CD4-positive, alpha-beta T cell (primary cell): ENCODE data around the gene STX1B. TPM values are rescaled to one million over a fixed set of nuclear protein-coding genes. Genes with fewer than 3 reads are reported as not detected.
A peak's percentile ranks its signal among the peaks of the same experiment; 100 is the strongest.

Source experiments
- ATAC-seq: fragments of 200-7000 bp; cut with Tn5 transposase; one replicate; pipeline ENCODE4 v1.10.0; 2022; ENCODE audit warnings: mild to moderate bottlenecking; ENCODE audit not compliant: poor library complexity
- CTCF ChIA-PET: fragments of 350-600 bp; sonication (Branson Sonifier 250); formaldehyde crosslinking; loops from one replicate; lab custom pipeline; 2021; ENCODE audit warnings: antibody characterized with exemption, inconsistent platforms; lab: Charles Lee
- POLR2A ChIA-PET: fragments of 350-600 bp; sonication (Branson Sonifier 250); formaldehyde crosslinking; loops from one replicate; lab custom pipeline; 2021; ENCODE audit warnings: antibody characterized with exemption, inconsistent platforms; lab: Charles Lee
- DNase-seq, 14 experiments: peaks; one replicate each; pipeline ENCODE4 v3.0.0-alpha.2; 2013 to 2020; ENCODE audit warnings: mixed read lengths in 2 of 14
- H3K27ac ChIP-seq, 2 donors: one replicate each; pipeline versions ENCODE4 v1.5.1 to v1.7.0; 2013; ENCODE audit warnings: low read length in 2 of 2, low read depth in 1 of 2, mild to moderate bottlenecking in 1 of 2
- H3K27me3 ChIP-seq, 2 experiments: 1 replicate in 1 of 2; 2 replicates in 1 of 2; pipeline versions ENCODE4 v1.6.1 to v1.7.0; 2013; ENCODE audit warnings: low read length in 2 of 2, control low read depth in 1 of 2, mild to moderate bottlenecking in 1 of 2, moderate library complexity in 1 of 2; ENCODE audit not compliant: insufficient read depth in 2 of 2, control insufficient read depth in 1 of 2
- H3K36me3 ChIP-seq: one replicate; pipeline ENCODE4 v1.6.1; 2013; ENCODE audit warnings: low read length, control low read depth; ENCODE audit not compliant: insufficient read depth
- H3K4me1 ChIP-seq: one replicate; pipeline ENCODE4 v1.6.1; 2013; ENCODE audit warnings: low read length, control low read depth; ENCODE audit not compliant: insufficient read depth
- H3K4me3 ChIP-seq: one replicate; pipeline ENCODE4 v1.5.1; 2013; ENCODE audit warnings: mild to moderate bottlenecking, low read length, moderate library complexity
- H3K9me3 ChIP-seq, 2 experiments: 1 replicate in 1 of 2; 2 replicates in 1 of 2; pipeline versions ENCODE4 v1.6.1 to v1.7.0; 2013; ENCODE audit warnings: low read length in 2 of 2, mild to moderate bottlenecking in 2 of 2, control low read depth in 1 of 2, moderate library complexity in 1 of 2; ENCODE audit not compliant: control insufficient read depth in 1 of 2, insufficient read depth in 1 of 2
- H3K27ac Mint-ChIP-seq: one replicate; pipeline ENCODE4 v1.8.0; 2020; ENCODE audit warnings: mixed read lengths
- H3K27me3 Mint-ChIP-seq: one replicate; pipeline ENCODE4 v1.8.0; 2021; ENCODE audit warnings: mixed read lengths
- H3K36me3 Mint-ChIP-seq: one replicate; pipeline ENCODE4 v1.8.0; 2021; ENCODE audit warnings: low read depth, mixed read lengths
- H3K4me1 Mint-ChIP-seq: one replicate; pipeline ENCODE4 v1.8.0; 2021; ENCODE audit warnings: low read depth, mixed read lengths
- H3K4me3 Mint-ChIP-seq: one replicate; pipeline ENCODE4 v1.8.0; 2020; ENCODE audit warnings: mild to moderate bottlenecking, mixed read lengths
- H3K9me3 Mint-ChIP-seq: one replicate; pipeline ENCODE4 v1.8.0; 2020; ENCODE audit warnings: mixed read lengths
- CTCF ChIP-seq: fragments of 200-600 bp; IDR thresholded peaks from one replicate; pipeline ENCODE4 v1.8.0; 2022; ENCODE audit warnings: antibody characterized with exemption, mild to moderate bottlenecking
- intact Hi-C, 2 experiments: fragments of 100-400 bp; cut with DNase I in 1 of 2; cut with micrococcal nuclease in 1 of 2; formaldehyde crosslinking; loops; one replicate each; pipeline versions ENCODE4 v1.15.1 to v1.9.0; 2023 to 2025; cut with DNase I, micrococcal nuclease
- total RNA-seq, 174 experiments: library from RNA in 2 of 174; stranded (reverse) in 2 of 174; gene quantifications; one replicate each; pipeline ENCODE4 v1.2.3 and lab custom pipeline; 2021 to 2026

Gene STX1B
- total RNA-seq, 2 experiments from 2014 or later, result 2.9 to 3.1 TPM

- Histone ChIP-seq H3K27me3 (no peaks in the 10 kb centered on the region), H3K4me3 (peak overlapping the region; percentile 82), H3K9me3 (peaks cover 0 to 6% of the 10 kb centered on the region in 2 experiments), H3K27ac (peak overlapping the region; percentile 95), H3K4me1 (peaks cover 37% of the 10 kb centered on the region), H3K36me3 (peaks cover 31% of the 10 kb centered on the region)
- intact Hi-C loops, result loop anchor here (1.0 to 10.0 kb wide), 8 partner anchors 34 to 908 kb away; partner anchors contain the start of genes FBXL19 (in 1 of the 2), STX4 (in 1 of the 2), ZNF646 (in 1 of the 2) and ZNF668 (in 1 of the 2)
- peak; percentile 55 for ATAC-seq
- Mint-ChIP-seq H3K9me3 (no peaks in the 10 kb centered on the region), H3K36me3 (peaks cover 44% of the 10 kb centered on the region), H3K4me3 (peak overlapping the region; percentile 97), H3K27me3 (no peaks in the 10 kb centered on the region), H3K27ac (peak overlapping the region; percentile 97), H3K4me1 (peaks cover 39% of the 10 kb centered on the region)
- CTCF ChIA-PET, result interaction anchor here (1.0 kb wide), 2 partner anchors 185 to 186 kb away, joined by 3 read pairs; no protein-coding TSS in a partner anchor
- TF ChIP-seq CTCF, result no peak
- DNase-seq, result peak; percentile 72 to 93 (median 83)
- POLR2A ChIA-PET, result interaction anchor here (0.6 to 2.1 kb wide), 8 partner anchors 8 to 298 kb away, joined by 3 to 9 read pairs (median 4); partner anchors contain the start of genes FBRS, KAT8, ORAI3 and ZNF646
Measured at GRCh38 chr16:30956601-30957455, 53.6 kb downstream of the STX1B start.

DNA sequence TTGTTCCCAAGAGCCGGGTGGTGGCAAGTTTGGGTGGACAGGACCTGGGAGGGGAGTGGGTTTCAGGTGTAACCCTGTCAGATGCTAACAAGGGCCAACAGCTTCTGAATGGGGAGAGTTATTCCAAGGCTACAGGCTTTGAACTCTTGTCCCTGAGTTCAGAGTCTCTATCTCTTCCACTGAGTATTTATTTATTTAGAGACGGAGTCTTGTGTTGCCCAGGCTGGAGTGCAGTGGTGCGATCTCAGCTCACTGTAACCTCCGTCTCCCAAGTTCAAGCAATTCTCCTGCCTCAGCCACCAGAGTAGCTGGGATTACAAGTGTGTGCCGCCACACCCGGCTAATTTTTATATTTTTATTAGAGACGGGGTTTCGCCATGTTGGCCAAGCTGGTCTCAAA, 55.4 kb downstream of the STX1B start:
- H3K9me3 ChIP-seq, result peaks cover 0 to 6% of the 10 kb centered on the region in 2 experiments
- H3K27me3 ChIP-seq, result no peaks in the 10 kb centered on the region
- peaks cover 26% of the 10 kb centered on the region for H3K36me3 Mint-ChIP-seq
- no peak overlapping the region for H3K4me3 ChIP-seq
- H3K4me3 Mint-ChIP-seq, result peak overlapping the region; percentile 25
- no peaks in the 10 kb centered on the region for H3K9me3 Mint-ChIP-seq
- no peak for TF ChIP-seq CTCF
- ChIA-PET POLR2A (interaction anchor here (0.7 kb wide), 1 partner anchor 119 kb away, joined by 3 read pairs; the partner anchor contains the start of gene ZNF668), CTCF (interaction anchor here (3.4 kb wide), 1 partner anchor 13 kb away, joined by 14 read pairs; no protein-coding TSS in a partner anchor)
- H3K27me3 Mint-ChIP-seq, result no peaks in the 10 kb centered on the region
- H3K4me1 ChIP-seq, result peaks cover 47% of the 10 kb centered on the region
- no peak overlapping the region for H3K27ac ChIP-seq
- peak overlapping the region; percentile 30 for H3K27ac Mint-ChIP-seq
- H3K36me3 ChIP-seq, result peaks cover 13% of the 10 kb centered on the region
- ATAC-seq (no peak), DNase-seq (no peak)
- peaks cover 40% of the 10 kb centered on the region for H3K4me1 Mint-ChIP-seq
- intact Hi-C loops, result loop anchor here (1.0 to 10.0 kb wide), 3 partner anchors 30 to 910 kb away; partner anchors contain the start of genes ZNF646 (in 1 of the 2) and ZNF668 (in 1 of the 2)

DNA sequence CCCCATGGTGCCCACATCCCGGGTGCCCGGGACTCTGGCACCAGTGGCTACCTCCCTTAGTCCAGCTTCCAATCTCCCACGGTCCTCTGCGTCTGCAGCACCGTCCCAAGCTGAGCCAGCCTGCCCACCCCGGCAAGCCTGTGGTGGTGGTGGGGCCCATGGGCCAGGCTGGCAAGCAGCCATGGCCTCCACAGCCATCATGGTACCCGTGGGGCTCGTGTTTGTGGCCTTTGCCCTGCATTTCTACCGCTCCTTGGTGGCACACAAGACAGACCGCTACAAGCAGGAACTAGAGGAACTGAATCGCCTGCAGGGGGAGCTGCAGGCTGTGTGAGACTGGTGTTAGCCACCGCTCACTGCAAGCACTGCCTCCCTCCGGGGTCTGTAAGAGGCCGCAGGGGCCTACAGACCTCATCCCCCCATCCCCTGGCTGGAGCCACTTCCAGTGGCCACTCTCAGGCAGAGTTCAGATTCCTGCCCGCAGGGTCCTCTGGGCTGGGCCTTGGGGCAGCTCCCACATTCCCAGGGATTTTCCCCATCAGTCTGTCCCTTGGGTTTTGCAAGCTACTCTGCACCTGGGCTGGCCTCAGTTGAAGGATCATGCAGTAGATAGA, 56.8 kb downstream of the STX1B start:
- Mint-ChIP-seq H3K27me3 (no peaks in the 10 kb centered on the region), H3K4me3 (peak overlapping the region; percentile 81), H3K36me3 (peaks cover 12% of the 10 kb centered on the region), H3K4me1 (peaks cover 34% of the 10 kb centered on the region), H3K27ac (peak overlapping the region; percentile 44), H3K9me3 (no peaks in the 10 kb centered on the region)
- H3K27me3 ChIP-seq, result no peaks in the 10 kb centered on the region
- H3K4me3 ChIP-seq, result no peak overlapping the region
- ChIA-PET CTCF (interaction anchor here (0.5 to 3.4 kb wide), 11 partner anchors 10 to 915 kb away, joined by 3 to 14 read pairs (median 3); partner anchors contain the start of gene HSD3B7), POLR2A (interaction anchor here (0.7 to 1.4 kb wide), 6 partner anchors 9 to 980 kb away, joined by 3 to 4 read pairs (median 3); partner anchors contain the start of gene FUS)
- H3K4me1 ChIP-seq, result peaks cover 49% of the 10 kb centered on the region
- no peaks in the 10 kb centered on the region for H3K36me3 ChIP-seq
- TF ChIP-seq CTCF, result peak; percentile 57
- intact Hi-C loops, result loop anchor here (1.0 to 10.0 kb wide), 3 partner anchors 28 to 911 kb away; partner anchors contain the start of genes ZNF646 (in 1 of the 2) and ZNF668 (in 1 of the 2)
- ATAC-seq, result no peak
- no peak overlapping the region for H3K27ac ChIP-seq
- H3K9me3 ChIP-seq, result peaks cover 0 to 6% of the 10 kb centered on the region in 2 experiments
- peak; percentile 37 to 83 (median 52) for DNase-seq
